NB4 (cell line): Measurements from ENCODE around the gene PIK3C2G.

Experiments used
- DNase-seq: peaks from one replicate; pipeline ENCODE4 v3.0.0; 2010; ENCODE audit warnings: low read depth
- H3K4me3 ChIP-seq: one replicate; pipeline ENCODE4 v1.5.1; 2011; ENCODE audit warnings: mild to moderate bottlenecking, low read depth, low read length, moderate library complexity
- MYC ChIP-seq: IDR thresholded peaks from 2 replicates; pipeline ENCODE4 v1.6.1; 2011; ENCODE audit warnings: low read depth, low read length
- POLR2A ChIP-seq: IDR thresholded peaks from 2 replicates; pipeline ENCODE4 v1.6.1; 2011; ENCODE audit warnings: mild to moderate bottlenecking; ENCODE audit not compliant: insufficient read length; ENCODE audit errors: extremely low read depth
- TF ChIP-seq, protein P1 (sequence below): IDR thresholded peaks from 2 replicates; pipeline ENCODE4 v1.6.1; 2011; ENCODE audit warnings: low read depth, low read length
- TF ChIP-seq, protein P2 (sequence below): IDR thresholded peaks from one replicate; pipeline ENCODE4 v1.5.1; 2012; ENCODE audit warnings: low read depth, low read length

The PIK3C2G gene

DNA sequence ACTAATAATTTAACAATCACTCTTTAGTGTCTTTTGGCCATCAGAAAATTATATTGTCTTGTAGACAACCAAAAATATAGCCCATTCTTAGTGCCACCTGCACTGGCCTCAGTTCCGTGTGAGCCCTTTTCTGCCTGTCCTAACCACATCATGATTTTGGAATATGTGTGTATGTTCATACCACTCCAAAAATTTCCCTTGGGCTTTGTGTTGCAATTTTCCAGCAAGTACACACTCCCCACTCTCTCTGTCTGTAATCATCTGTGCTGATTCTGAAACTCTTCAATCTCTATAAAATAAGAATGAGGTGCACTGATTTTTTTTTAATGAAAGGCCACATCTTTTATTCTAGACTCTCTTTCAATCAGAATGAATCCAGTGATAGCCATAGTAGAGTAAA, 196.0 kb downstream of the PIK3C2G start:
- TF ChIP-seq POLR2A (no peak), MYC (no peak)
- TF ChIP-seq, protein P1, sequence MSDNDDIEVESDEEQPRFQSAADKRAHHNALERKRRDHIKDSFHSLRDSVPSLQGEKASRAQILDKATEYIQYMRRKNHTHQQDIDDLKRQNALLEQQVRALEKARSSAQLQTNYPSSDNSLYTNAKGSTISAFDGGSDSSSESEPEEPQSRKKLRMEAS = no peak
- TF ChIP-seq, protein P2, sequence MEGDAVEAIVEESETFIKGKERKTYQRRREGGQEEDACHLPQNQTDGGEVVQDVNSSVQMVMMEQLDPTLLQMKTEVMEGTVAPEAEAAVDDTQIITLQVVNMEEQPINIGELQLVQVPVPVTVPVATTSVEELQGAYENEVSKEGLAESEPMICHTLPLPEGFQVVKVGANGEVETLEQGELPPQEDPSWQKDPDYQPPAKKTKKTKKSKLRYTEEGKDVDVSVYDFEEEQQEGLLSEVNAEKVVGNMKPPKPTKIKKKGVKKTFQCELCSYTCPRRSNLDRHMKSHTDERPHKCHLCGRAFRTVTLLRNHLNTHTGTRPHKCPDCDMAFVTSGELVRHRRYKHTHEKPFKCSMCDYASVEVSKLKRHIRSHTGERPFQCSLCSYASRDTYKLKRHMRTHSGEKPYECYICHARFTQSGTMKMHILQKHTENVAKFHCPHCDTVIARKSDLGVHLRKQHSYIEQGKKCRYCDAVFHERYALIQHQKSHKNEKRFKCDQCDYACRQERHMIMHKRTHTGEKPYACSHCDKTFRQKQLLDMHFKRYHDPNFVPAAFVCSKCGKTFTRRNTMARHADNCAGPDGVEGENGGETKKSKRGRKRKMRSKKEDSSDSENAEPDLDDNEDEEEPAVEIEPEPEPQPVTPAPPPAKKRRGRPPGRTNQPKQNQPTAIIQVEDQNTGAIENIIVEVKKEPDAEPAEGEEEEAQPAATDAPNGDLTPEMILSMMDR = no peak
- no peak overlapping the region for H3K4me3 ChIP-seq
- no peak for DNase-seq

- no peak overlapping the region for H3K4me3 ChIP-seq
- TF ChIP-seq POLR2A (no peak), MYC (no peak)
- TF ChIP-seq, protein P2 = no peak
- TF ChIP-seq, protein P1 = no peak
- DNase-seq = no peak
These were observed 200.4 kb downstream of the PIK3C2G start for GRCh38 chr12:18461758-18462157.

DNA sequence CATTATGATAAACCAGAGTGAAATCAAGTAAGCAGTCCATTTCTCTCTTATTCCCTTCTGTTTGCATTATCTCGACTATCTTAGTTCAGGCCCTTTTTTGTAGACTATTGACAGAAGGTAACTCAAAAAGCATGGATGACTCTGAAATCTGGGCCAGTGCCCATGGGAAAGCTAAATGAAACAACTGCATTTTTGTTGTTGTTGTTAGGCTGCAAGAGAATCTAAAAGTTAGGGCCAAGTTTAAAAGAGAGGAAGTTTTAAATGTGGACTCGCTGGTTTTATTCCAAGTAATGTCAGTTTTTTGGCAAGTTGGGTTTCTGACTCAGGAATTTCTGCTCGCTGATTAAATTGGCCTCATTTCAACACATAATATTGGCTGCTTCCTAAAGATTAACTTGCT, 201.1 kb downstream of the PIK3C2G start:
- H3K4me3 ChIP-seq = no peak overlapping the region
- no peak for DNase-seq
- TF ChIP-seq, protein P1 = no peak
- TF ChIP-seq, protein P2 = no peak
- no peak for TF ChIP-seq MYC
- TF ChIP-seq POLR2A = no peak

- DNase-seq = no peak
- TF ChIP-seq, protein P1 = no peak
- TF ChIP-seq POLR2A (no peak), MYC (no peak)
- TF ChIP-seq, protein P2 = no peak
- H3K4me3 ChIP-seq = no peak overlapping the region
These were observed 206.4 kb downstream of the PIK3C2G start for GRCh38 chr12:18467620-18468245.

DNA sequence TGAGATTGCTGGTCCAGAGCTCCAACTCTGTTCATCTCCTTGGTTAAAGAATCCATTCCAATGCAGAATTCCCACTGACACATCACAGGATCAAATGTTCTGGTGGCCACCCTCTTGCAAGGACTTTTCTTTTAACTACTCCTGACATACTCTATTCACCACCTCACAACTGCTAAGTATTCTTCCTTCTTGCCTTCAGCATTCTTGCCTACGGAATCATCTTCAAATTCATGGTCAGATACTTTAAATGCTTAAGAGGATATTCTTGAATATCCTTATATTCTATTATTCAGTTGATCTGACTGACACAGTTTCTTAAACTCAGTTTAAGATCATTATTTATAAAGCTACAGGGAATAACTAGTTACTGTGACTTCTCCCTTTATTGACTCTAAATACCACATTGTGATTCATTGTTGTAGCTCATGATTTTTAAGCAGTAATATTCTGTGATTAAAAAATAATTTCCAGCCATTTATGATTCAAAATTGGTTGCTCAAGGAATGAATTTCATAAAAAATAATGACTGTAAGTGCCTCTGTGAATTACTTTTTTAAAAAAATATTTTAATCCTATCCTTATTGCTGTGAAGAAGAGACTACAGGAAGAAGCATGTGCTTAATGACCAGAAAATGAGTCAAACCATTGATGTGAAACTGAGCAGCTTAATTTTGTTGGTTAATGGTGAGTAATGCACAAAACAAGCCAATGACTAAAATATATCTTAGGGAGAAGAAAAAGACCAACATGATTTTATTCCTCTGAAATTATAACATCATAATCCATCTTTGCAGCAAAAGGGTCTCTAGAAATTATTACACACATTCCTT, 207.1 kb downstream of the PIK3C2G start:
- no peak for DNase-seq
- TF ChIP-seq MYC (no peak), POLR2A (no peak)
- TF ChIP-seq, protein P2 = no peak
- TF ChIP-seq, protein P1 = no peak
- no peak overlapping the region for H3K4me3 ChIP-seq
